ENCODE data around the gene ANXA2. TPM values are rescaled to one million over a fixed set of nuclear protein-coding genes. Genes with fewer than 3 reads are reported as not detected.

The ANXA2 gene
- total RNA-seq, 1 donor from 2014 or later = 631 TPM

DNA sequence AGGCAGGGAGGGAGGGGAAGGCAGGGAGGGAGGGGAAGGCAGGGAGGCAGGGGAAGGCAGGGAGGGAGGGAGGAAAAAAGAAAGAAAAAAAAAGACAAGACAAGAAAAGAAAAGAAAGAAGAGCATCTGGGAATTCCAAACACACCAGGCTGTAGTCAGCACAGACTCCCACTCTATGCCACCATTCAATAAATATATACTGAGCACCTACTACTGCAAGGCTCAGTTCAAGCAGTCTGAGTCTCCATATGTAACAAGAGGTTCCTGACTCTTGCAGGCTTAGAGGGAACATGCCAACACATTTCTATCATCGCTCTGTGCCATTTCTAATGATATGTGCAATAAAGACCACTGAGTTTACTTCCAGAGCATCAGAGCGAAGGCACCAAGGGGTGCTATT lies 47.7 kb downstream of the ANXA2 start:
- Histone ChIP-seq H3K4me3 (ENCODE audit: low read length in 3 of 3) (no peak overlapping the region), H3K36me3 (ENCODE audit: control insufficient read depth in 3 of 3, insufficient read depth in 3 of 3, low read length in 3 of 3) (peaks cover 67 to 88% (median 82%) of the 10 kb centered on the region in 3 donors), H3K9me3 (ENCODE audit: control insufficient read depth in 3 of 3, low read length in 3 of 3) (no peaks in the 10 kb centered on the region), H3K27me3 (ENCODE audit: control insufficient read depth in 3 of 3, insufficient read depth in 3 of 3, low read length in 3 of 3) (no peaks in the 10 kb centered on the region), H3K9ac (ENCODE audit: low read depth in 1 of 3, low read length in 3 of 3) (no peak overlapping the region), H3K27ac (ENCODE audit: low read depth, low read length) (no peak overlapping the region), H3K4me1 (ENCODE audit: control insufficient read depth in 3 of 3, insufficient read depth in 3 of 3, low read length in 3 of 3) (peaks cover 0 to 4% (median 0%) of the 10 kb centered on the region in 3 donors)

DNA sequence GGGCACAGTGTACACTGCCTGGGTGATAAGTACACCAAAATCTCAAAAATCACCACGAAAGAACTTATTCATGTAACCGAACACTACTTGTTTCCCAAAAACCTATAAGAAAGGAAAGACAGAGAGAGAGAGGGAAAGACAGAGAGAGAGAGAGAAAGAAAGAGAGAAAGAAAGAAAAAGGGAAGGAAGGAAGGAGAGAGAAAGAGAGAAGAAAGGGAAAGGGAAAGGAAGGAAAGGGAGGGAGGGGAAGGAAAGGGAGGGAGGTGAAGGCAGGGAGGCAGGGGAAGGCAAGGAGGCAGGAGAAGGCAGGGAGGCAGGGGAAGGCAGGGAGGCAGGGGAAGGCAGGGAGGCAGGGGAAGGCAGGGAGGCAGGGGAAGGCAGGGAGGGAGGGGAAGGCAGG lies 48.2 kb downstream of the ANXA2 start:
- no peak overlapping the region for H3K27ac ChIP-seq (ENCODE audit: low read depth, low read length)
- H3K27me3 ChIP-seq (ENCODE audit: control insufficient read depth in 3 of 3, insufficient read depth in 3 of 3, low read length in 3 of 3) = no peaks in the 10 kb centered on the region
- H3K4me3 ChIP-seq (ENCODE audit: low read length in 3 of 3) = no peak overlapping the region
- no peak overlapping the region for H3K9ac ChIP-seq (ENCODE audit: low read depth in 1 of 3, low read length in 3 of 3)
- peaks cover 0 to 4% (median 0%) of the 10 kb centered on the region in 3 donors for H3K4me1 ChIP-seq (ENCODE audit: control insufficient read depth in 3 of 3, insufficient read depth in 3 of 3, low read length in 3 of 3)
- H3K9me3 ChIP-seq (ENCODE audit: control insufficient read depth in 3 of 3, low read length in 3 of 3) = no peaks in the 10 kb centered on the region
- H3K36me3 ChIP-seq (ENCODE audit: control insufficient read depth in 3 of 3, insufficient read depth in 3 of 3, low read length in 3 of 3) = peaks cover 62 to 83% (median 77%) of the 10 kb centered on the region in 3 donors

DNA sequence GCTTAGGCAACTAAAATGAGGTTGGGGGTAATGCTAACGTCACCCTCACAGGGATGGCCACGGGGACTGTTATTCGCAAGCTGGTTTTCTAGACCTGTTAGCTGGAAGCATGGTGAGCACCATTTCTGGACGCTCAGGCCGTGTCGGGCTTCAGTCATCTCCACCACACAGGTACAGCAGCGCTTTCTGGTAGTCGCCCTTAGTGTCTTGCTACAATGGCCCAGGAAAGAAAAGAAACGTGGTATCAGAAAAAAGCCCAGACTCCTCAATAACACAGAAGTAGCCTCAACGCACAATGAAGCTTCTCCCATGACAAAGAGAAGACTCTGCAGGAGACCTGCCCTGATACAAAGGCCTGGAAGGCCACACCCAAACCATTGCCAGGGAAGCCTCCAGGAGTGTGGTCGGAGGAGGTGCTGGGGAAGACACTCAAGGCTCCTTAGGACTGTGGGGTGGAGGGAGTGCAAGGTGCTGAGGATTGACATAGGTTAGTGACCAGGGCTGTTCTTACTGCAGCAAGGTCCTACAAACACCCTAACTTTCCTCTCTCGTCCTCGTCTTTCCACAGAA lies 50.2 kb downstream of the ANXA2 start:
- H3K9ac ChIP-seq (ENCODE audit: low read depth in 1 of 3, low read length in 3 of 3) = no peak overlapping the region
- H3K36me3 ChIP-seq (ENCODE audit: control insufficient read depth in 3 of 3, insufficient read depth in 3 of 3, low read length in 3 of 3) = peaks cover 49 to 64% (median 58%) of the 10 kb centered on the region in 3 donors
- H3K27me3 ChIP-seq (ENCODE audit: control insufficient read depth in 3 of 3, insufficient read depth in 3 of 3, low read length in 3 of 3) = no peaks in the 10 kb centered on the region
- H3K4me1 ChIP-seq (ENCODE audit: control insufficient read depth in 3 of 3, insufficient read depth in 3 of 3, low read length in 3 of 3) = peaks cover 0 to 4% (median 0%) of the 10 kb centered on the region in 3 donors
- no peak overlapping the region for H3K4me3 ChIP-seq (ENCODE audit: low read length in 3 of 3)
- H3K9me3 ChIP-seq (ENCODE audit: control insufficient read depth in 3 of 3, low read length in 3 of 3) = no peaks in the 10 kb centered on the region
- no peak overlapping the region for H3K27ac ChIP-seq (ENCODE audit: low read depth, low read length)

DNA sequence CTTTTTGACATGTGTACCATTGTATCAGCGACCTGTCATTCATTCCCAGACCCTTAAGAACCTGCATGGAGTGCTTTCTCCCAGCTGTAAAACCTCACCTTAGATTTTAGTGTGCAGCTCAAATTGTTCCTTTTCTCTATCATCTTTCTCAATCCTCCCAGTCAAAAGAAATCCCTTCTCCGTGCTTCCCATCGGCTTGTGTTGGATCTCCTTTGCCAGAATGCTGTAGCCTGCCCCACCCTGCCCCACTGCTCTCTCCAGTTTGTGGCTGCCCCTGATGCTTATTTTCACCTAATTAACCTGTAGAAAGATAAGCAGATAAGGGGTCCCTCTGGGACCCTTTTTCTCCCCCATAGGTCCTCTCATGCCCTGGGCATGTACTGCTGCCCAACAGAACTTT lies 51.1 kb downstream of the ANXA2 start:
- Histone ChIP-seq H3K27ac (ENCODE audit: low read depth, low read length) (no peak overlapping the region), H3K27me3 (ENCODE audit: control insufficient read depth in 3 of 3, insufficient read depth in 3 of 3, low read length in 3 of 3) (no peaks in the 10 kb centered on the region), H3K9ac (ENCODE audit: low read depth in 1 of 3, low read length in 3 of 3) (no peak overlapping the region), H3K4me3 (ENCODE audit: low read length in 3 of 3) (no peak overlapping the region), H3K9me3 (ENCODE audit: control insufficient read depth in 3 of 3, low read length in 3 of 3) (no peaks in the 10 kb centered on the region), H3K36me3 (ENCODE audit: control insufficient read depth in 3 of 3, insufficient read depth in 3 of 3, low read length in 3 of 3) (peaks cover 40 to 54% (median 49%) of the 10 kb centered on the region in 3 donors), H3K4me1 (ENCODE audit: control insufficient read depth in 3 of 3, insufficient read depth in 3 of 3, low read length in 3 of 3) (peaks cover 0 to 4% (median 0%) of the 10 kb centered on the region in 3 donors)

DNA sequence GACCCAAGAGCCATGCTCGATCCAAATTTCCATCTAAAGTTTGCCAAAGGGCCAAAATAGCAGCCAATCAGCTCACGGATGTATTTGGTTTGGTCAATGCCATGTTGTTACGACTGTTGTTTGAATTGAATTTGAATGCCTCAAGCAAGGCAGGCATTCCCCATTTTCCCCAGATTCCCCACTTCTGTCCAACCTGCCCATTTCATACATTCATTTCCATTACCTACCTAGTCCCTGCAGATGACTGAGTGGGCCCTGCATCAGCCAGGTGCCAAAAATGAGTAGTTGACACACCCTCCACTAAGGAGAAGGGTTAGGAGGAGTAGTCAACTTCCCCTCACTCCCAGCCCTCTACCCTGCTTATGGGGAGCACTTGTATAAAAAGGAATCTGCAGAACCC lies 51.7 kb downstream of the ANXA2 start:
- Histone ChIP-seq H3K4me3 (ENCODE audit: low read length in 3 of 3) (no peak overlapping the region), H3K9me3 (ENCODE audit: control insufficient read depth in 3 of 3, low read length in 3 of 3) (no peaks in the 10 kb centered on the region), H3K4me1 (ENCODE audit: control insufficient read depth in 3 of 3, insufficient read depth in 3 of 3, low read length in 3 of 3) (peaks cover 0 to 4% (median 0%) of the 10 kb centered on the region in 3 donors), H3K9ac (ENCODE audit: low read depth in 1 of 3, low read length in 3 of 3) (no peak overlapping the region), H3K36me3 (ENCODE audit: control insufficient read depth in 3 of 3, insufficient read depth in 3 of 3, low read length in 3 of 3) (peaks cover 34 to 49% (median 43%) of the 10 kb centered on the region in 3 donors), H3K27me3 (ENCODE audit: control insufficient read depth in 3 of 3, insufficient read depth in 3 of 3, low read length in 3 of 3) (no peaks in the 10 kb centered on the region), H3K27ac (ENCODE audit: low read depth, low read length) (no peak overlapping the region)

DNA sequence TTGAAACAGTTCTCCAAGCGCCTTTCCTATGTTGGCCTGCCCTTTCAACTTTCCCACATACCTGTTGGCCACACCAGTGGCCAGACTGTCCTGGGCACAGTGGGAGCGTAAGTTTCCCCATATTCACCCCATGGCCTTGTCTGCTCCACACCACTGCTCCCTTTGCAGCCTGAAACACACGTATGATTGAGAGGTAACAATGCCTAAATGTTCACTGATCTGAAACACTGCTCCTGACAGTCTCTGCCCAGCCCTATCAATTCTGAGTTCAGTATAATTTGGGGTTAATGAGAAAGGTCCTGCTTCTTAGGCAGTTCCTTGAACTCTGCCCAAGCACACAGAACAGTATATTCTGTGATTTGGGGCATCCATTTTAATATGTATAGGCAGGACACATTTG lies 52.2 kb downstream of the ANXA2 start:
- Histone ChIP-seq H3K9me3 (ENCODE audit: control insufficient read depth in 3 of 3, low read length in 3 of 3) (no peaks in the 10 kb centered on the region), H3K4me1 (ENCODE audit: control insufficient read depth in 3 of 3, insufficient read depth in 3 of 3, low read length in 3 of 3) (peaks cover 0 to 4% (median 3%) of the 10 kb centered on the region in 3 donors), H3K4me3 (ENCODE audit: low read length in 3 of 3) (no peak overlapping the region), H3K9ac (ENCODE audit: low read depth in 1 of 3, low read length in 3 of 3) (no peak overlapping the region), H3K27me3 (ENCODE audit: control insufficient read depth in 3 of 3, insufficient read depth in 3 of 3, low read length in 3 of 3) (no peaks in the 10 kb centered on the region), H3K27ac (ENCODE audit: low read depth, low read length) (no peak overlapping the region), H3K36me3 (ENCODE audit: control insufficient read depth in 3 of 3, insufficient read depth in 3 of 3, low read length in 3 of 3) (peaks cover 29 to 44% (median 38%) of the 10 kb centered on the region in 3 donors)

DNA sequence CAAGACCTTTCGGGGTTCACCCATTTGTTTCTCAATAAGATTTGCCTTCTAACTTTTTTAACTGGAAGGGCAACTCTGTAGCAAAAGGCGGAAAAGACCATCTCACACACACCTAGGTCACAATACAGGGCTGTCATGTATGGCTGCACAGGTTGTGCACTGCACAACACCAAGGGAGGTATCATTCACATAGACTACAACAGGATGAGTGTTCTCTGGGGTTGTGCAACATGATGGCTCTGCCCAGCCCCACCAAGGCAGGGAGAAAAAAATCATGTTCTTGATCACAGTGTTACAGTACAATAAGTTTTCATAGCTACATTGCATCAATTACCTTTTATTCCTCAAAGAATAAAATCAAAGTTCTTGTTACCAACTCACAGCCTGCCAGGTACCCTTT lies 52.8 kb downstream of the ANXA2 start:
- H3K9me3 ChIP-seq (ENCODE audit: control insufficient read depth in 3 of 3, low read length in 3 of 3) = no peaks in the 10 kb centered on the region
- no peaks in the 10 kb centered on the region for H3K27me3 ChIP-seq (ENCODE audit: control insufficient read depth in 3 of 3, insufficient read depth in 3 of 3, low read length in 3 of 3)
- H3K36me3 ChIP-seq (ENCODE audit: control insufficient read depth in 3 of 3, insufficient read depth in 3 of 3, low read length in 3 of 3) = peaks cover 24 to 38% (median 33%) of the 10 kb centered on the region in 3 donors
- H3K4me1 ChIP-seq (ENCODE audit: control insufficient read depth in 3 of 3, insufficient read depth in 3 of 3, low read length in 3 of 3) = peaks cover 0 to 4% (median 4%) of the 10 kb centered on the region in 3 donors
- H3K4me3 ChIP-seq (ENCODE audit: low read length in 3 of 3) = no peak overlapping the region
- H3K9ac ChIP-seq (ENCODE audit: low read depth in 1 of 3, low read length in 3 of 3) = no peak overlapping the region
- H3K27ac ChIP-seq (ENCODE audit: low read depth, low read length) = no peak overlapping the region

DNA sequence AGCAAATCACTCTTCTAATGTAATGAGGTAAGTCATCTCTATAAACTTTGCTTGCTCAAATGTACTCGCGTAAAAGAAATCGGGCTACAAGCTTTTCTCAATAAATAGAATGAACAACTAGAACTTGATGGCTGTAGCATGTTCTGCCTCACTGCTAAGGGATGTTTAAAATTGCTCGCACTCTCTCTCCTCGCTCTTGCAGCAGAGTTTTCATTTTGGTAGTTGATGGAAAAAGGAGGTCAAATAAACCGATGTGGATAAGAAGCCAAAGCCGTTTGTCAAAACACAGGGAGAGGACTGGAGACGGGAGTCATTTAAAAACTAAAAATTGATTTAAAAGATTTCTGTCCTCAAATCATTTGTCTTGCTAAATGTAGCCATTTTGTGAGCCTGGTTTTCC lies 53.3 kb downstream of the ANXA2 start:
- Histone ChIP-seq H3K9me3 (ENCODE audit: control insufficient read depth in 3 of 3, low read length in 3 of 3) (no peaks in the 10 kb centered on the region), H3K36me3 (ENCODE audit: control insufficient read depth in 3 of 3, insufficient read depth in 3 of 3, low read length in 3 of 3) (peaks cover 24 to 38% (median 31%) of the 10 kb centered on the region in 3 donors), H3K9ac (ENCODE audit: low read depth in 1 of 3, low read length in 3 of 3) (no peak overlapping the region), H3K27me3 (ENCODE audit: control insufficient read depth in 3 of 3, insufficient read depth in 3 of 3, low read length in 3 of 3) (no peaks in the 10 kb centered on the region), H3K27ac (ENCODE audit: low read depth, low read length) (no peak overlapping the region), H3K4me1 (ENCODE audit: control insufficient read depth in 3 of 3, insufficient read depth in 3 of 3, low read length in 3 of 3) (peaks cover 0 to 7% (median 7%) of the 10 kb centered on the region in 3 donors), H3K4me3 (ENCODE audit: low read length in 3 of 3) (no peak overlapping the region)

DNA sequence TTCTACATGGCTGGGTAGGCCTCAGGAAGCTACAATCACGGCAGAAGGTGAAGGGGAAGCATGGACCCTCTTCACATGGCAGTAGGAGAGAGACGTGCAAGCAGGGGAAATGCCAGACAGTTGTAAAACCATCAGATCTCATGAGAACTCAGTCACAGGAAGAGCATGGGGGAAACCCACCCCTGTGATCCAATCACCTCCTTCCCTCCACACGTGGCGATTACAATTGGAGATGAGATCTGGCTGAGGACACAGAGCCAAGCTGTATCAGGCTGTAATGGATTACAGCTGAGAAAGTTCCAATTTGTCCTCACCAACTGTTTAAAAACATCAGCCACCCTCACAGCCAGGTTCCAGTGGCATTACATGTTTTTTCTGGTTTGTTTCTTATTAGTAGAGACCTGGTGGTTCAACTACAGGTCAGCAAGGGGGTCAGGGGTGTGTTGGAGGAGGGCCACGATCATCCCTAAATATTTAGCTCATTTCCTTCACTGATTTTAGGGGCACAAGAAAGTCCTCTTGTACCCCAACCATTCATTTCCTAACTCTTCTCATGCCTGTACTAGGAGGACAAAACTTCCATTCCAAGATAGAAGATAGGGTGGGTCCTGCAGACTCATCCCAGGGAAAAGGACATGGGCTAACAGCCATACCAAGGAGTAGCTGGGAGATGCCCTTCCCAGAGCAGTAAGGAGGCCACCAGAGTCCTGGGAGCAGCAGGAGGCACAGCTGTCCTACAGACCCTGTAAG lies 54.4 kb downstream of the ANXA2 start:
- no peaks in the 10 kb centered on the region for H3K27me3 ChIP-seq (ENCODE audit: control insufficient read depth in 3 of 3, insufficient read depth in 3 of 3, low read length in 3 of 3)
- no peaks in the 10 kb centered on the region for H3K9me3 ChIP-seq (ENCODE audit: control insufficient read depth in 3 of 3, low read length in 3 of 3)
- H3K4me3 ChIP-seq (ENCODE audit: low read length in 3 of 3) = no peak overlapping the region
- H3K27ac ChIP-seq (ENCODE audit: low read depth, low read length) = no peak overlapping the region
- peaks cover 4 to 12% (median 12%) of the 10 kb centered on the region in 3 donors for H3K4me1 ChIP-seq (ENCODE audit: control insufficient read depth in 3 of 3, insufficient read depth in 3 of 3, low read length in 3 of 3)
- H3K36me3 ChIP-seq (ENCODE audit: control insufficient read depth in 3 of 3, insufficient read depth in 3 of 3, low read length in 3 of 3) = peaks cover 24 to 31% (median 24%) of the 10 kb centered on the region in 3 donors
- no peak overlapping the region for H3K9ac ChIP-seq (ENCODE audit: low read depth in 1 of 3, low read length in 3 of 3)

DNA sequence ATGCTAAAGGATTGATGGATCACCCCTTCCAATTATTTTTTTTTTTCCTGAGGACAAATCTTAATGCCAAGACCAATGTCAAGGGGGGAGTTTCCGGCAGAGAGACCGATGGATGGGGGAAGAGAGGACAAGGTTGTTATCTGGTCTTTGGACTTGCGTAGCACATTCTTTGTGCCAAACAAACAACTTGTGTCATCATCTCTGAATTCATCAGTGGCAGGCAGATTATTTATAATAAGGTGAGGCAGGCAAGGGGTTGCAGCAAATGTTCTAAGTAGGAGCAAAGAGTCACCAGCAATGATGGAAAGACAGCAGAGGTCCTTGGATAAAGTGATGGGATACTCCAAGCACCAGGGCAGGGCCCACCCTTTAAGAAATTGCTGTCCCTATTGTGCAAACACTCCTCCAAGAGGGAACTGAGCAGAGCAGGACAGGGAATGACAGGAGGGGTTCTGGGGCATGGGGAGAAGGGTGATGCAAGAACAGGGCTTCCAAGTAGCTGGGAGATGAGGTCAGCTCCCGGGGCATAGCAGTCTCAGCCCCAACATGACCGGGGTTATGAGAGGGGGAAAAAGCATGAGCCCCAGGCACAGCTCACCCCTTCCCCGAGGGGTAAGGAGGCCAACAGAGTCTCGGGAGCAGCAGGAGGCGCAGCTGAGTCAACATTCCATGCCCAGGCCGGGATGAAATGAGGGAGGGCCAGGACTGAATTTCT lies 57.4 kb downstream of the ANXA2 start:
- Histone ChIP-seq H3K4me3 (ENCODE audit: low read length in 3 of 3) (no peak overlapping the region), H3K36me3 (ENCODE audit: control insufficient read depth in 3 of 3, insufficient read depth in 3 of 3, low read length in 3 of 3) (peaks cover 0 to 2% (median 0%) of the 10 kb centered on the region in 3 donors), H3K9me3 (ENCODE audit: control insufficient read depth in 3 of 3, low read length in 3 of 3) (no peaks in the 10 kb centered on the region), H3K27me3 (ENCODE audit: control insufficient read depth in 3 of 3, insufficient read depth in 3 of 3, low read length in 3 of 3) (no peaks in the 10 kb centered on the region), H3K27ac (ENCODE audit: low read depth, low read length) (no peak overlapping the region), H3K9ac (ENCODE audit: low read depth in 1 of 3, low read length in 3 of 3) (no peak overlapping the region), H3K4me1 (ENCODE audit: control insufficient read depth in 3 of 3, insufficient read depth in 3 of 3, low read length in 3 of 3) (peaks cover 12 to 17% (median 15%) of the 10 kb centered on the region in 3 donors)

Measured in skeletal muscle tissue (tissue), 4 donors.